NCI-H2081 (cell line): ENCODE measurements around the gene PPP3CB.
A peak's percentile ranks its signal among the peaks of the same experiment; 100 is the strongest.

ENCODE experiments used
- DNase-seq, 2 experiments: peaks; one replicate each; lab custom pipeline; 2025; lab: John Stamatoyannopoulos, UW

PPP3CB gene

GRCh38 chr10:73480158-73480557 is 15.7 kb downstream of the PPP3CB start:
- no peak for DNase-seq

- no peak for DNase-seq
Measured at GRCh38 chr10:73478636-73479035, 17.2 kb downstream of the PPP3CB start.

- DNase-seq = no peak
Measured at GRCh38 chr10:73471226-73471625, 24.6 kb downstream of the PPP3CB start.

- no peak for DNase-seq
Measured at GRCh38 chr10:73469579-73469978, 26.2 kb downstream of the PPP3CB start.

GRCh38 chr10:73467206-73467605 is 28.6 kb downstream of the PPP3CB start:
- DNase-seq = no peak

GRCh38 chr10:73465978-73466726 is 29.7 kb downstream of the PPP3CB start:
- no peak for DNase-seq

GRCh38 chr10:73460897-73461296 is 34.9 kb downstream of the PPP3CB start:
- DNase-seq = no peak

GRCh38 chr10:73459683-73460314 is 36.0 kb downstream of the PPP3CB start:
- no peak for DNase-seq

GRCh38 chr10:73456187-73456890 is 39.5 kb downstream of the PPP3CB start:
- no peak for DNase-seq

- no peak for DNase-seq
Measured at GRCh38 chr10:73449113-73449512, 46.7 kb downstream of the PPP3CB start.

GRCh38 chr10:73448384-73448783 is 47.4 kb downstream of the PPP3CB start:
- no peak for DNase-seq

GRCh38 chr10:73446926-73447325 is 48.9 kb downstream of the PPP3CB start:
- DNase-seq = no peak

- DNase-seq = no peak
Measured at GRCh38 chr10:73444457-73444856, 51.4 kb downstream of the PPP3CB start.

GRCh38 chr10:73439605-73440312 is 56.1 kb downstream of the PPP3CB start:
- DNase-seq = peak in 1 of 2 experiments; percentile 42

GRCh38 chr10:73439055-73439454 is 56.8 kb downstream of the PPP3CB start:
- no peak for DNase-seq

- peak in 1 of 2 experiments; percentile 32 for DNase-seq
Measured at GRCh38 chr10:73433538-73433867, 62.3 kb downstream of the PPP3CB start, which contains the start of gene MSS51. MSS51 (minus strand) TSS chr10:73433561; CDS start chr10:73428284, 5,277 bp downstream.

- DNase-seq = peak in 1 of 2 experiments; percentile 28
Measured at GRCh38 chr10:73432646-73433537, 62.9 kb downstream of the PPP3CB start.

GRCh38 chr10:73426318-73426717 is 69.5 kb downstream of the PPP3CB start:
- DNase-seq = no peak

- no peak for DNase-seq
Measured at GRCh38 chr10:73424478-73424877, 71.3 kb downstream of the PPP3CB start.

- no peak for DNase-seq
Measured at GRCh38 chr10:73423309-73423708, 72.5 kb downstream of the PPP3CB start.

GRCh38 chr10:73416571-73416970 is 79.3 kb downstream of the PPP3CB start:
- no peak for DNase-seq
